Measurements from ENCODE around the gene XPO1.
"Not testable (repeated sequence)": the region's sequence is repeated elsewhere in the genome, so short reads cannot be mapped to it uniquely, and the experiment has no call there.

The XPO1 gene

DNA sequence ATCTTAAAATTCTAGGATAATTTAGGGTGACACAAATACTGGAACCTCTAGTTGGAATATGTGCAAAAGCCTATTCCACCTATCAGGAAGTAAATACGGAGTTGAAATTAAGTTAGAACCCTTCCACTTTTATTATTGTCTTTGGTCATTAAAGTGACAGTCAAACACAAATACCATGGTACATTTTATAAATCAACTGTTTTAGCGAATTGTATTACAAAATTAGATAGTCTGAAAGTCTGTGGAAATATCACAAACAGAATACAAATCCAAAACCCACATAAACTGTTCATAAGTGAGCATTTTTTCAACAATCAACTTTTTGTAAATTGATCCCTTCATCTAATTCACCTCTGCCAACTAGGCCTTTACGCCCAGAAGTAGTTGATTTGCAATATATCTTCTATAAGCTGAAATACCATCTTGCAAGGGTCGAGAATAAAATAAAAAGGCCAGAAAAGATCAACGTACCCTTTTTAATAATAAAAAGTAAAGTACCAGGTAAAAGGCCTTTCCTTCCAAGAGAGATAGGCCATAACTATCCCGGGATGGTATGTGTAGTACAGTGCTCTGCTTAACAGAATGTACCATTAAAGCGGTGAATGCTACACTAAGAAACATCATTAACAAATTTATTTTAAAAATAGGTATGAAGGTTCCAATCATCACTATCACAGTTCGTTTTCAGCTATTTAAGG, 68.6 kb downstream of the XPO1 start:
- no peak for DNase-seq

GRCh38 chr2:61468231-61468630, 69.9 kb downstream of the XPO1 start:
- DNase-seq: not testable (repeated sequence)

- no peak for DNase-seq
Measured at GRCh38 chr2:61465045-61465444, 73.1 kb downstream of the XPO1 start.

GRCh38 chr2:61463769-61464475, 74.2 kb downstream of the XPO1 start:
- DNase-seq: no peak

DNA sequence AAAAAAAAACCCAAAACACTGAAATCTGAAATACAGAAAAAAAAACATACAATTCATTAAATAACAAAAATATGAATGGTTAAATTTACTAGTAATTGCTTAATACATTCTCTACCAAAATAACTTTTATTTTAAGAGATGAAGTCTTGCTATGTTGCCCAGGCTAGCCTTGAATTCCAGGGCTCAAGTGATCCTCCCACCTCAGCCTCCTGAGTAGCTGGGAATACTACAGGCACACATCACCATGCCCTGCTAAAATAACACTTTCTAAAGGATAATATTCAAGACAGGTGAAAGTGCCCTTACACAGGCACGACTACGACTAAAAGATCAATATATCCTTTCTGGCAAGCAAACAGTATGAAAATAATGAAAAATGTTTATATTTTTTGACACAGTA, 76.8 kb downstream of the XPO1 start:
- DNase-seq: no peak

DNA sequence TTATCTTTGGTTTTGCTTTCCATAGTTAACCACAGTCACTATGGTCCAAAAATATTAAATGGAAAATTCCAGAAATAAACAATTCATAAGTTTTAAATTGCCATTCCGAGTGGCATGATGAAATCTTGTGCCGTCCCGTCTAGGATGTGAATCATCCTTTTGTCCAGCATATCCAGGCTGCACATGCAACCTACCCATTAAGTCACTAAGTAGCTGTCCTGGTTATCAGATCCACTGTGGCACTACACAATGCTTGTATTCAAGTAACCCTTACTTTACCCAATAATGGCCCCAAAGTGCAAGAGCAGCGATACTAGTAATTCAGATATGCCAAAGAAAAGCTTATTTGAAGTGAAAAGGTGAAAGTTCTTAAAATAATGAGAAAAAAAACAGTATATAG, 78.0 kb downstream of the XPO1 start:
- no peak for DNase-seq

GRCh38 chr2:61456746-61457420, 81.3 kb downstream of the XPO1 start:
- DNase-seq: no peak

- no peak for DNase-seq
Measured at GRCh38 chr2:61456070-61456745, 81.9 kb downstream of the XPO1 start.

DNA sequence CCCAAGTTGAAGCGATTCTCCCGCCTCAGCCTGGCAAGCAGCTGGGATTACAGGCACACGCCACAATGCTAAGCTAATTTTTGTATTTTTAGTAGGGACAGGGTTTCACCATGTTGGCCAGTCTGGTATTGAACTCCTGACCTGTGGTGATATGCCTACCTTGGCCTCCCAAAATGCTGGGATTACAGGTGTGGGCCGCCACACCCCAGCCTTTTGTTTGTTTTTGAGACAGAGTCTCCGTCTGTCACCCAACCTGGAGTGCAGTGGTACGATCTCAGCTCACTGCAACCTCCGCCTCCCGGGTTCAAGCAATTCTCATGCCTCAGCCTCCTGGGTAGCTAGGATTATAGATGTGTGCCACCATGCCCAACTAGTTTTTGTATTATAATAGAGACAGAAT, 83.2 kb downstream of the XPO1 start:
- not testable (repeated sequence) for DNase-seq

DNA sequence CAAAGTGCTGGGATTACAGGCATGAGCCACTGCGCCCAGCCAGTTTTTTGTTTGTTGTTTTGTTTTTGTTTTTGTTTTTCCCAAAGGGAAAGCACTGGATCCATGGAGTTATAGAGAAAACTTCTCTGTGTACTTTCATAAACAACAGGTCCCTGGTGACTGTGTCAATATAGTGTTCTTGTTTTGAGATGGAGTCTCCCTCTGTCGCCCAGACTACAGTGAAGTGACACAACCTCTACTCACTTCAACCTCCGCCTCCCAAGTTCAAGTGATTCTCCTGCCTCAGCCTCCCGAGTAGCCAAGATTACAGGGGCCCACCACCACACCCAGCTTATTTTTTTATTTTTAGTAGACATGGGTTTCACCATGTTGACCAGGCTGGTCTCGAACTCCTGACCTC, 83.8 kb downstream of the XPO1 start:
- no peak for DNase-seq

DNA sequence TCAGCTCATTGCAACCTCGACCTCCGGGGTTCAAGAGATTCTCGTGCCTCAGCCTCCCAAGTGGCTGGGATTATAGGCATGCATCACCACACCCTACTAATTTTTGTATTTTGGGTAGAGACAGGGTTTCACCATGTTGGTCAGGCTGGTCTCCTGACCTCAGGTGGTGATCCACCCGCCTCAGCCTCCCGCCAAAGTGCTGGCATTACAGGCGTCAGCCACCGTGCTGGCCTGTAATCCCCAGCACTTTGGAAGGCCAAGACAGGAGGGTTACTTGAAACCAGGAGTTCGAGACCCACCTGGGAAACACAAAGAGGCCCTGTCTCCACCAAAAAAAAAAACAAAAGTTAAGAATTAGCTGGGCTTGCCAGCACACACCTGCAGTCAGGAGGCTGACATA, 85.8 kb downstream of the XPO1 start:
- no peak for DNase-seq

GRCh38 chr2:61451178-61451577, 87.0 kb downstream of the XPO1 start:
- no peak for DNase-seq

GRCh38 chr2:61450144-61450543, 88.0 kb downstream of the XPO1 start:
- DNase-seq: no peak

DNA sequence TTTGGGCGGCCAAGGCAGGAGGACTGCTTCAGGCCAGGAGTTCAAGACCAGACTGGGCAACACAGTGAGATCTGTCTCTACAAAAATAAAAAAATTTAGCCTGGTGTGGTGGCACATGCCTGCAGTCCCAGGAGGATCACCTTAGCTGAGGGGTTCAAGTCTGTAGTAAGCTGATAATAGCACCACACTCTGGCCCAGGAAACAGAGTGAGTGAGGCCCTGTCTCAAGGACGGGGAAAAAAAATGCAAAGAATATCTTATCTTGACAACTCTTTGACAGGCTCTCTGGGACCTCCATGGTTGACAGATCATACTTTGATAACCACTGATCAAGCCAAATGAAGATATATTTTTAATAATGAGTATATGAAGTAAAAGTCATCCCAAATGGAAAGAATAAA, 89.9 kb downstream of the XPO1 start:
- DNase-seq: no peak

DNA sequence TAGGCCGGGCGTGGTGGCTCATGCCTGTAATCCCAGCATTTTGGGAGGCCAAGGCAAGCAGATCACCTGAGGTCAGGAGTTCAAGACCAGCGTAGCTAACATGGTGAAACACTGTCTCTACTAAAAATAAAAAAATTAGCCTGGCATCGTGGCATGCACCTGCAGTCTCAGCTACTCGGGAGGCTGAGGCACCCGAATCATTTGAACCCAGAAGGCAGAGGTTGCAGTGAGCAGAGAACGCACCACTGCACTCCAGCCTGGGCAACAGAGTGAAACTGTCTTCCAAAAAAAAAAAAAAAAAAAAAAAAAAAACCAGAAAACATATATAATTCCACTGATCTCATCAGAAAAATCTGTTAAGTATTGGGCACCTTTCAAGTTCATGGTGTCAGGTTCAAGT, 91.2 kb downstream of the XPO1 start:
- DNase-seq: not testable (repeated sequence)

DNA sequence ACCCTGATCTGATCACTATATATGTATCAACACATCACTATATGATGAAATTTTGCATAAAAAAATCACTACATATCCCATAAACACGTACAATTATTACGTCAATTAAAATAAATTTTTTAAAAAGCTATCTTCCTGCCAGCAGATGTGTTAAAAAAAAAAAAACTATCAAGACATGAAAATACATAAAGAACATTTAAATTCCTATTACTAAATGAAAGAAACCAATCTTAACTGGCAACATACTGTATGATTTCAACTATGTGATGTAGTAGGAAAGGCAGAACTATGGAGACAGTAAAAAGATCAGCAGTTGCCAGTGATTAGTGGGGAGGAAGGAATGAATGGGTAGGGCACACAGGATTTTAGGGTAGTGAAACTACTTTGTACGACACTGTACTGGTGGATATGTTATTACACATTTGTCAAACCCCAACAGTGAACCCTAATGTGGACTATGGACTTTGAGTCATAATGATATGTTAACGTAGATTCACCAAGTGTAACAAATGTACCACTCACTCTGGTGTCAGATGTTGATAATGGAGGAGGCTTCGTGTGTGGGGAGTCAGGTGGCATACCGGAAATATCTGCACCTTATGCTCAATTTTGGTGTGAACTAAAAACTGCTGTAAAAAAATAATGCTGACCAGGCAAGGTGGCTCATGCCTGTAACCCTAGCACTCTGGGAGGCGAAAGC, 94.7 kb downstream of the XPO1 start:
- no peak for DNase-seq

GRCh38 chr2:61439241-61440002, 98.7 kb downstream of the XPO1 start:
- no peak for DNase-seq

GRCh38 chr2:61438670-61439069, 99.5 kb downstream of the XPO1 start:
- DNase-seq: no peak

- DNase-seq: no peak
Measured at GRCh38 chr2:61437170-61437569, 101.0 kb downstream of the XPO1 start.

- no peak for DNase-seq
Measured at GRCh38 chr2:61436092-61436491, 102.1 kb downstream of the XPO1 start.

- DNase-seq: no peak
Measured at GRCh38 chr2:61435291-61435690, 102.9 kb downstream of the XPO1 start.

All from anterior cingulate cortex (tissue), 58 donors.